Fibroblast of pulmonary artery (primary cell): ENCODE data around the gene CHD6.
A peak's percentile ranks its signal among the peaks of the same experiment; 100 is the strongest.

Experiments
- DNase-seq: peaks from one replicate; pipeline ENCODE4 v3.0.0-alpha.2; 2010; ENCODE audit warnings: low read depth
- H3K4me3 ChIP-seq: replicated peaks from 2 replicates; pipeline ENCODE4 v1.5.1; 2011; ENCODE audit warnings: low read depth, mild to moderate bottlenecking, control low read depth, low read length, moderate library complexity
- CTCF ChIP-seq: IDR thresholded peaks from 2 replicates; pipeline ENCODE4 v1.5.1; 2011; ENCODE audit warnings: mild to moderate bottlenecking, control low read depth, low read length, inconsistent platforms; ENCODE audit errors: missing control alignments

Gene CHD6

GRCh38 chr20:41352666-41353065 is 265.5 kb downstream of the CHD6 start:
- no peak for DNase-seq
- H3K4me3 ChIP-seq = no peak overlapping the region
- TF ChIP-seq CTCF = no peak

GRCh38 chr20:41352106-41352505 is 266.1 kb downstream of the CHD6 start:
- no peak overlapping the region for H3K4me3 ChIP-seq
- TF ChIP-seq CTCF = peak; percentile 4

More at GRCh38 chr20:41352106-41352505, 266.1 kb downstream of the CHD6 start:
- DNase-seq = no peak
